HG02938 (cell line): Measurements from ENCODE around the gene MAPKBP1.
"Not testable (repeated sequence)": the region's sequence is repeated elsewhere in the genome, so short reads cannot be mapped to it uniquely, and the experiment has no call there.

Experiments
- ATAC-seq: cut with Tn5 transposase; IDR thresholded peaks from one replicate; pipeline ENCODE4 v1.9.1; 2021; ENCODE audit warnings: mild to moderate bottlenecking, moderate library complexity; ENCODE audit not compliant: unreplicated experiment

MAPKBP1 gene

DNA sequence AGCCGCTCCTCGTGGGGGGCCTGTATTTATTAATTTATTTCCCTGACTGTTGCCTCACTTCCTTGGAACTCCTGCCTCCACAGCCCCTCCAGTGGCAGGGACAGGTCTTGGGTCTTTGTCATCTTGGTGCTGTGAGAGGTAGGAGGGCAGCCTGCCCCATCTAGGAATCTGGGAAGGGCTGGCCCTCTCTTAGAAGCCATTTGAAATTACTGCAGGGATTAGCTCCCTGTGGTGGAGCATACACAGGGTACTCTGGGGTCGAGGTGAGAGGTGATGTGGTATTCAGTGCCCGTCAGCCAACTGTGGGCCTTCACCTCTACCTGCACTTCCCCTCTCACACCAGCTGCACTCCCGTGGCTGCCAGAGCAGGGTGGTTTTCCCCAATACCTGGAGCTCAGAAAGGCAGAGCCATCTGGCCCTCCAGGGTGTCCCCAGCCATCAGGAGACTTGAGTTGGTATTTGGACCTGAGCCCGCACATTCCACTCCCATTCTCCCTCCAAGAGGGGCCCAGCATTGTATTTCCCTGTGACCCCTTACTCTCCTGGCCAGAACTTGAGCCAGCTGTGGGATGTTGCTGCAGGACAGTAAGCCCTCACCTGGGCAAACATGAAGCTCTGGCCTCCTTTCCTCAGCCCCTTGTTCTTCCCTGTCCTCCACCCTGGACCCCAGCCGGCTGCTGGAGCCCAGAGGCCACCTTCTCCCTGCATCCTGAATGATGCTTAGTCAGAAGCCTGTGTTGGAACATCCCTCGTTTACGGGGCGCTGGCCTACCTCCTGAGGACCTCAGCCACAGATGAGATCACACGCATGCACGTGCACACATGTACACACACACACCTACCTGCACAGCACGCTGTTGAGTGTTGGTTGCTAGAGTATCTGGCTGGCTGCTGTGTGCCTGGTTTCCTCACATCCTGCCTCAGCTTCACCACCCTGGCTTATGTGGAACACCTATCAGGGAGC, 51.6 kb downstream of the MAPKBP1 start:
- no peak for ATAC-seq

DNA sequence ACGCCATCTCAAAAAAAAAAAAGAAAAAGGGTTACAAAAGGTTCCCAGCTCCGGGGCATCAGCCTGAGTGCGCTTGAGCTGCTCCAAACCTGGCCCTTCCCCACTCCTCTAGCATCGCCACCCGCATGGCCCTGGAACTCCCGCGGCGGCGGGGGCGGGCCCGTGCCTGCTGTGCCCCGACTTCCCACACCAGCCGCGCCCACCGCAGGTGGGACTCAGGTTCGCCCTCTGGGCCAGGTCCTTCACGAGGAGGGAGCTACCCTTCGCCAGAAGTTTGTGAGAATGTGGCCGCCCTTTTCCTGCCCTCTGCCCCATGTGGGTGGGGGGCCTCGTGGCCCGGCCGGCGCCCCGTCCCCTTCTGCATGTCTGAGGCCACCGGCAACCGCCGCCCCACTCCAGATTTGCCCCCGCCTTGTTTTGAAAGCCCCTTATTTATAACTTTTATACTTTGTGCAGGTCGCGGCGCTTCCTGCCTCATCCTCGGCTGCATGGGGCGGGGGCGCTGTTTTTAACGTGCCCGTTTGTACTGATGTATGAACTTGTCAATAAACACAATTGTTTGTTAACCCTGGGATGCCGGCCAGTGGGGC, 53.1 kb downstream of the MAPKBP1 start:
- ATAC-seq = peak; percentile 24

DNA sequence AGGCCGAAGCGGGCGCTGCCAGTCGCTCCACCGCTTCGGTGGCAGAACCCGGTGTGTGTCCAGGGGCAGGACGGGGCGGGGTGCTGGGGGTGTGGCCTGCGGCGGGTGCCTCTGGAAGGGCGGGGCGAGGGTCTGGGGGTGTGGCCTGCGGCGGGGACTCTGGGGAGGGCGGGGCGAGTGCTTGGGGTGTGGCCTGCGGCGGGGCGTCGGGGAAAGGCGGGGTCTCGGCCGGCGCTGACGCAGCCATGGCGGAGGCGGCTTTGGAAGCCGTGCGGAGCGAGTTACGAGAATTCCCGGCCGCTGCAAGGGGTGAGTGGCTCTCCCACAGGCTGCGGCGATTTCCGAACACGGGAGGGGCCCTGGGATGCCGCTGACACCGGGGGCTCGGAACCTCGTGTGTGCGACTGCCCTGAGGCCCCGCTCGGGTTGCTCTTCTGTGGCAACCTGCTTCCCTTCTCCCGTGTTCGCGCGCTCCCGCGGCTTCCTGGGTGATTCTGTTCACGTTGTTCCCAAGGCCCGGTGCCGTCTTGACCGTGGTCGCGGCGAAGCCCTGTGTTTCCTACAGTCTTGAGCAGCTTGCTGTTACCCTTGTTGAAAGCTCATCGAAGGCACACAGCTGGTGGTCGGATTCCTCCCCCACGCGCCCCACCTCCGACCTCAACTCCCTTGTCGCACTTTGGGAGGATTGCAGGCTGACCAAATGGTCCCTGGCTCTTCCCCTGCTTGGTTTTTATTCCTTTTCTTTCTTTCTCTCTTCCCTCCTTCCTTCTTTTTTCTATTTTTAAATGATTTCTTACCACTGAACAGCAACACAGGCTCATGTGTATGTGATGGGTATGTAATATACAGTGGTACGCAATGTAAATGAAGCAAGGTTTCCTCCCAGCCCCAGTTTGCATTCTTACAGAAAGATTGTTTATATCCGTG, 53.9 kb downstream of the MAPKBP1 start, which contains the start of gene JMJD7:
JMJD7 (plus strand) TSS at position 213 of the 927 bp plus-strand sequence; CDS start at position 246, 33 bp downstream.
- peak; percentile 55 for ATAC-seq

DNA sequence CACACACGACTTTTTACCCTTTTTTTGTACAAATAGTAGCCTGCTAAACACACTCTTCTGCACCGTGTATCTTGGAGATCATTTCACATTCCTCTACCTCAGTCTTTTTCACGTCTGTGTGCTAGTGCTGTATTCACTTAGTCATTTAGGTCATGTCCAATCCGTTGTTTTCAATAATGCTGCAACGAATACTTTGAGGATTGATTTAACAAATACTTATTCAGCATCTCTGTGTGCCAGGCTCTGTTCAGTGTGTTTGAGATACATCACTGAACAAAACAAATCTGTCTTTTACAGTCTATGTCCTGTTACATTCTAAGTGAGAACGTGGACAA, 54.5 kb downstream of the MAPKBP1 start:
- ATAC-seq = no peak

DNA sequence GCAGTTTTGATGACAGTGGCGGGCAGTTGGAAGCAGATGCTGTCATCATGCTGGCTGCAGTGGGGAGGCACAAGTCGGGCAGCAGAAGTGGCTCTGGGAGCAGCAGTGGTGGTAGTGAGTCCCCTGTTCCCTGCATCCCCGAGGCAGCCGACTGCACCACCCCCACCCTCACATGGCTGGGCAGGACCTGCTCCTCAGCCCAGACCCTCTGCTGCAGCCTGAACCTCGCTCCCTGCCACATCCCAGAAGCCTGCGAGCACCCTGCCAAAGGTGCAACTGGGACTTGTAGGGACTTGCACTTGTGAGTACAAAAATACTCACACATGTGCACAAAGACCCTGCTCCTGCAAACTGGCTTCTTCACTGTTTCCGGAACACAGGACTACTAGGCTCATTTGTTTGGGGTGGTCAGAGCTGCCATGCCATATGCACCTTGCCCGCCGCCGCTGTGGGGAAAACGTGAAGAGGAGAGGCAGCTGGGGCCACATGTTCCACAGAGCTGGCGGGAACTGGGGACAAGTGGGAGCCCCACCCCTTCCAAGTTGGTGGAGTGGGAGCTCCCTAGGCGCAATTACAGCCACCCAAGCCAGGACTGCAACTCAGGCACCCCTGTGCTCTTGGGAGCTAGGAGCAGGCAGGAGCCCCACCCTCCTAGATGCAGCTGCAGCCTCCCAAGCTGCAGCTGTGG, 55.8 kb downstream of the MAPKBP1 start:
- ATAC-seq = no peak

DNA sequence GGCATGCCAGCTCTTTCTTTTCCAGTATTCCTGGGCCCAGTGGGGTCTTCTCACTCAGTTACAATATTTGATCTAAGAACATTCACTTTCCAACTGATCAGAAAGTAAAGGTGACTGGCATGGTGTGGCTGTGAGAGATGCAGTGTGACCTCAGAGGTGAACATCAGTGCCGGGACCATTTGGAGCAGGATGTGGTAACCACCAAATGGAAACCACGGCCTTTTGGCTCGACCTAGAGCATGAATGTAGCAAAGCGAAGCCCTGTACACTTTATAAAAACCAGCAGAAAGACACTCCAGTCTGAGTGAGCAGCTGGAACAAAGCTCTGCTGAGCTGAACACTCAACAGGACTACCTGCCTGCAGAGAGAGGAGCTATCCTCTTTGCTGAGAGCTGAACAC, 57.0 kb downstream of the MAPKBP1 start:
- ATAC-seq = not testable (repeated sequence)

DNA sequence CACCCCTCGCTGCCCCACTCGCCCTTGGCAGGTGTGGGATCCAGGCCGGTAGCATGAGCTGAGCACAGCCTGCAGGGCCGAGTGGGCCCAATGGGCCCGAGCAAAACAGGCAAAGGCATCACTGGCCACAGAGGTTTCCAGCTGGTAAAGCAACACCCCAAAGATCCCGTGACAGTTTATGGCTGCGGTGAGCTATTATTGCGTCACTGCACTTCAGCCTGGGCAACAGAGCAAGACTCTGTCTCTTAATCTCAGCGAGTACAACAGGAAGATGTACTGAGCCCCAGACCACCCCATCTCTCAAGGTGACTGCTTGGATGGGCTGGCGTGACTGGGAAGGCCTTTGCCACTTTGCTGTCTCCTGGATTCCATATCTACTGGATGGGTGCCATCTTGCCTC, 57.9 kb downstream of the MAPKBP1 start:
- no peak for ATAC-seq

DNA sequence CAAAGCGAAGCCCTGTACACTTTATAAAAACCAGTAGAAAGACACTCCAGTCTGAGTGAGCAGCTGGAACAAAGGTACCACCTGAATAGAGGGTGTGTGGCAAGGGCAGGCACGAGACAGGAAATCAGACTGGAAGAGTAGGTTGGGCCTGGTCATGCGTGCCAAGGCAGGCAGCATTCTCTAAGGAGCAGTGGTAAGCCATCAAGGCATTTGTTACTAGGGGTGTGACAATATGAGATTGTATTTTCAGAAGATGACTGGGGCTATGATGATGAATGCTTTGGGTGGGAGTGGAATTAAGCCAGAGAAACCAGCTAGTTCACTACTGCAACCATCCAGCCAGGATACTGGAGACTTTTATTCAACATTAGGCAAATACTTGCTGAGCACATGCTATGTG, 58.6 kb downstream of the MAPKBP1 start:
- no peak for ATAC-seq

DNA sequence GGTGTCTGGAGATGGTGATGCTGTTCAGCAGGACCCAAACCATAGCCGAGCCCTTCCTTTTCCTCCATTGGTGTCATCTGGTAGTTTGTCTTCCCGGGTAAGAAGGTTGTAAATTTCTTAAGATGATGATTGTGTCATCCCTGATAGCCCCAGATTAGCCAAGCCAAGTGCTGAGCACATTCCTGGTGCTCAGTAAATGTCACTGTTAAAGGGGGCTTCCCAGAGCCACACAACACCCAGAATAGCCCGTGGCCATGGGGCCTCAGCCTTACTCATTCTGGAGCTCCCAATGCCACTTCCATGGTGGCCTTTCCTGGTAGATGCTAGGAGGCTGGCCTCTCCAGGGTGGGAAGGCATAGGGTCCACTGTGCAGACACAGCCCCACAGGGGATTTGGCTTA, 59.8 kb downstream of the MAPKBP1 start:
- ATAC-seq = no peak

DNA sequence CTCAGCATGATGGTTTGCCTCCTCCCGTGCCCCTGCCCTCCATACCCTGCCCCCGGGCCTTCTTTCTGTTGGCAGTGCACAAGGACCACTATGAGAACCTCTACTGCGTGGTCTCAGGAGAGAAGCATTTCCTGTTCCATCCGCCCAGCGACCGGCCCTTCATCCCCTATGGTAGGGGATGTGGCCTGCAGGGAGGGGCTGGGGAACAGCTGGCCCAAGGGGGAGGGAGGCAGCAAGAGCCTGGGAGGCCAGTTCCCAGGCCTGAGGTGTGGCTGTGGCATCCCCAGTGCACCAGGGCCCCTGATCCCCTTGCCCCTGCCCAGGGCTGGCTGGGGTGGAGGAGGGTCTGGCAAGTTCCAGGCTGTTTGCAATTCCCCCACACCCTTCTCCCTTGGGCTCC, 61.8 kb downstream of the MAPKBP1 start:
- ATAC-seq = no peak

DNA sequence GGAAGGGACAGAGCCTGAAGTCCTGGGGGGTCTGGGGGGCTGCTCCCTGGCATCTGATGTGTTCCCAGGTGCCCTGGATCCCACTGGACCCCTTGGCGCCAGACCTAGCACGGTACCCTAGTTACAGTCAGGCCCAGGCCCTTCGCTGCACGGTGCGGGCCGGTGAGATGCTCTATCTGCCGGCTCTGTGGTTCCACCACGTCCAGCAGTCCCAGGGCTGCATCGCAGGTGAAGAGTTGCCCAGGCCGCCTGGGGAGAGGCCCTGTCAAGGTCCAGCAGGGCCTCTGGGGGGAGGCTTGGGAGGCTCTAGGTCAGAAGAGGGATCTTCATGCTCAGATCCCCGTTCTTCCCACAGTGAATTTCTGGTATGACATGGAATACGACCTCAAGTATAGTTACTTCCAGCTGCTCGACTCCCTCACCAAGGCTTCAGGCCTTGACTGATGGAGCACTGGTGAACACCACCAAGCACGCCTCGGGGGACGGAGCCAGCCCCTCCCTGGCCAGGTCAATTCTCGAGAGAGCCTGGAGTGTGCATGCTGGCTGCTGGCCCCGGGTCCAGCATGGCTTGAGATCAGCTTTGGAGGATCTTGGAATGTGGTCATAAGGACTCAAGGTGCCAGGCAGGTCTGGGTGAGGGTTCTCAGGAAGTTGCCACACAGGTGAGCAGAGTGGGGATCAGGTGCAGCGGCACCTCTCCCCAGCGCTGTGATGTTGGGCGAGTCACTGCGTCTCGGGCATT, 62.6 kb downstream of the MAPKBP1 start:
- no peak for ATAC-seq

DNA sequence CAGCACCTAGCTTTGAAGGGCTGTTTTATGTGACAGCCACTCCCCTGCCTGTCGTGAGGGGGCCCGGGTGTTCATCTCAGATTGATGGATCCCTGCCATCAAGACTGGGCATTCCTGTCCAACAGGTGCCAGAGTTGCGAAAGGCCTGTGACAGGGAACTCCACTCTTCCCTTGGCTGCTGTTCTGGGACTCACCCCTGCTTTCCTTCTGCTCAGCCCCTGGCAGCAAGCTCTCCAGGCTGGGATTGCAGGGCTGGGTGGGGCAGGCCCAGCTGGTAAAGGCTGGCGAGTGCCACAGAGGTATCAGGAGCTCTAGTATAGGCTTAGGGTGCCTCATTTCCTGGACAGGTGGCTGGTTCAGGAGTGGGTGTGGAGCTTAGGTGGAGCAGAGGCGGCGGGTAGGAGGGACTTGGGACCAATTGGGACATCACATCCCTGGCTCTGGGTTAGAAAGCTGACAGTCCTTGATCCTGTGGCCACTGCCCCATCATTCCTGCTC, 64.2 kb downstream of the MAPKBP1 start, which contains the start of gene PLA2G4B:
PLA2G4B (plus strand) TSS at position 448 of the 498 bp plus-strand sequence. CDS start 67 bp downstream, outside the sequence.
- ATAC-seq = no peak

DNA sequence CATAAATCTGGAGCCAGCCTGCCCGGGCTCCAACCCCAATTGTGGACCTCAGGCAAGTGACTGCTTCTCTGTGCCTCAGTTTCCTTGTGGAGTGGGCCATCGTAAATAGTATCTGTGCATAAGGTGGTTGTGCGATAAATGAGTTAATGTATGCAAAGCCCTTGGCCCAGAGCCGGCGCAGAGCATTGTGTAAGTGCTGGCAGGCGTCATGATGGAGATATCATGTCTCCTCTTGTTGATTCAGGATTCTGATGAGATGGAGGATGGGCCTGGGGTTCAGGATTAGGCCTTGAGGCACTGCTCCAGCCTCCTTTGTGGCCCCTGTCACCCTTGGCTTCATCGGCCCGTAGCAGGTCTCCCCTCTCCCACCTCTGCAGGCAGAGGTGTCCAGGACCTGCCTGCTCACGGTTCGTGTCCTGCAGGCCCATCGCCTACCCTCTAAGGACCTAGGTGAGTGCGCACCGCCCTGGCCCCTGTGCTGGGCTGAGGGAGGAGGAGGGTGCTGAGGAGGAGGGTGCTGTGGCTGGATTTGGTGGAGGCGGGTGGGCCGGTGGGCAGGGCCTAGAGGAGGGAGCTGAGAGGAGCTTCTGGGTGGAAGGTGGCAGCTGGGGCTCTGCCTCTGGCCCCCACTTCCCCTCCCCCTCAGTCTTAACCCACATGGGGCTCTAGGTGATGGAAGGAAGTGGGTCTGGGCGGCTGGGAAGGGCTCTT, 65.7 kb downstream of the MAPKBP1 start:
- no peak for ATAC-seq

DNA sequence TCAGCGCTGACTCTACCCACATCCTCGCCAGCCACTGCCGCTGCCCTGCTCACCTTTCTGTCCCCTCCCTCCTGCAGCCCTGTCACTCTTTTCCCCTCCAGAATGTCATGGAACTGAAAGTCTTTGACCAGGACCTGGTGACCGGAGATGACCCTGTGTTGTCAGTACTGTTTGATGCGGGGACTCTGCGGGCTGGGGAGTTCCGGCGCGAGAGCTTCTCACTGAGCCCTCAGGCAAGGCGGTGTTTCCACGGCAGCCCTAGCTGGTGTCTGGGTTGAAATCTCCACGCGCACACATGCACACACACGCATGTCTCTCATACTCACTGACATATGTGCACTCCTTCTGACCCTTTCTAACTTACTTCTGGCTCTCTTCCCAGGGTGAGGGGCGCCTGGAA, 66.4 kb downstream of the MAPKBP1 start:
- no peak for ATAC-seq

DNA sequence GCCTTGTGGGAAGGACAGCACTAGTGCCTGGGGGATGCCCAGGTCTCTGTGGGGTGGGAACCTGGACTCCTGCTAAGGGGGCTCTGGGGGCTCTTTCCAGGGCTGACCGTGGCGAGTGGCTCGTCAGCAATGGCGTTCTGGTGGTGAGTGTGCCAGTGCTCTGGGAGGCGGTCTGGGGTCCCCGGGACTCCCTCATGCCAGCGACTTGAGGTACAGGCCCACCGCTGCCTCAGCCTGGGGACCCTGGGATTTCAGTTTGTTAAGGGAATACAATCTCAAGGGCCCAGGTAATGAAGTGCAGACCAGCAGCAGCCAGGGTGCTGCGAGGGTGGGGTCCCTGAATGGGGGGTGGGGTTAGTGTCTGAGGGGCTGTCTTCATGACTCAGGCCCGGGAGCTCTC, 66.8 kb downstream of the MAPKBP1 start:
- no peak for ATAC-seq

DNA sequence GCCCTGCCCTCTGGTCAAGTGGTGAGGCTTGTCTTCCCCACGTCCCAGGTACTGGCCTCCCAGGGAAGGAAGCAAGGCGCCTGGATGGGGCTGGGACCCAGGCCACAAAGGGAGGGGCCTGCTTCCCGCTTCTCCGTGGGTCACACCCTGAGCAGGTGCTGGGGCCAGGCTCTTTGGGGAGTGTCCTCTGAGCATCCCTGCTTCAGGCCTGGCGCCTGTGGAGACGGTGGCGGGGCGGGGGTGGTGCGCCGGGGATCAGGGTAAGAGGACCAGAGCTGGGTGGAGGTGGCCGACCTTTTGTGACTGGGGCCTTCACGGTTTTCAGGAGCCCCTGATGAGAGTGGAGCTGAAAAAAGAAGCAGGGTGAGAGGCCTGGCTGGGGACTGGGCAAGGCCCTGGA, 67.9 kb downstream of the MAPKBP1 start:
- no peak for ATAC-seq

DNA sequence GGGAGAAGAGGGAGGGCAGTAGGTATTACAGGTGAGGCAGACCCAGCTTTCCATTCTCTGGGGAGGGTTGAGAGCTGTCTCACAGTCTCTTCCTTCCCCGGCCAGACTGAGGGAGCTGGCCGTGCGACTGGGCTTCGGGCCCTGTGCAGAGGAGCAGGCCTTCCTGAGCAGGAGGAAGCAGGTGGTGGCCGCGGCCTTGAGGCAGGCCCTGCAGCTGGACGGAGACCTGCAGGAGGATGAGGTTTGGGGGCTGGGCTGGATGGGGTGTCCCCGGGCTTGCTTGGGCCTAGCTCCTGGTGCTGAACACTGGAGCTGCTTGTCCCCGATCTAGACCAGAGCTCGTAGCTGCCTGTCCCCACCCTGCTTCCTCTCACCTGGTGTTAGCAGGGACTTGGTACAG, 69.3 kb downstream of the MAPKBP1 start:
- ATAC-seq = no peak

DNA sequence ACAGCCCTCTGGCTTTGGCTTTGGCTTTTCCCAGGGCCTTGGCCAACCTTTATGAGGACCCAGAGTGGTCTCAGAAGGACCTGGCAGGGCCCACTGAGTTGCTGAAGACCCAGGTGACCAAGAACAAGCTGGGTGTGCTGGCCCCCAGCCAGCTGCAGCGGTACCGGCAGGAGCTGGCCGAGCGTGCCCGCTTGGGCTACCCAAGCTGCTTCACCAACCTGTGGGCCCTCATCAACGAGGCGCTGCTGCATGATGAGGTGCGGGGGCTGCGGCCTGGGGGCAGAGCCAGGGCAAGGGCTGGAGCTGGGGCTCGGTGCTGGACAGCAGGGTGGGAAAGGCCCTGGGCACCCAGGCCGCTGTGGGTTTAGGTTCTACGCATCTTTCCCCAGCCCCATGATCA, 70.5 kb downstream of the MAPKBP1 start:
- no peak for ATAC-seq

DNA sequence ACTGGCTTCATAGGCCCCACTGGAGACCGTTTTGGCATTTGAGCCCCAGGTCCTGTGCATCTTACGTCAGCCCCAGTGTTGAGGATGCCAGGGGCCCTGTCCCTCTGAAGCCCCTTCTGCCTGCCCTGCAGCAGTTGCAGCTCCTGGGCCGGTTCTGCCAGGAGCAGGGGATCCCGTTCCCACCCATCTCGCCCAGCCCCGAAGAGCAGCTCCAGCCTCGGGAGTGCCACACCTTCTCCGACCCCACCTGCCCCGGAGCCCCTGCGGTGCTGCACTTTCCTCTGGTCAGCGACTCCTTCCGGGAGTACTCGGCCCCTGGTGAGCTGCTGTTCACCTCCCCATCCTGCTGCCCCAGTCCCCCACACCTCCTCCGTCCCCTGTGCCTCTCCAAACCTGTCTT, 72.9 kb downstream of the MAPKBP1 start:
- ATAC-seq = no peak
